Astrocyte (in vitro differentiated cells and primary cell): ENCODE measurements around the gene TRIO. TPM values are rescaled to one million over a fixed set of nuclear protein-coding genes. Genes with fewer than 3 reads are reported as not detected.

Source experiments
- DNase-seq: peaks from one replicate; pipeline ENCODE4 v3.0.0-alpha.2; 2010; ENCODE audit warnings: low read depth
- FAIRE-seq: peaks from 2 replicates; lab custom pipeline; 2011; peaks lifted over from hg19 to GRCh38; lab: Jason Lieb, UNC
- H2AFZ ChIP-seq: 2 replicates; pipeline ENCODE4 v1.6.0; 2012; ENCODE audit warnings: low read depth, low read length, inconsistent platforms
- H3K27ac ChIP-seq: 2 replicates; pipeline ENCODE4 v1.5.1; 2011; ENCODE audit warnings: low read depth, low read length, inconsistent platforms
- H3K27me3 ChIP-seq: 2 replicates; pipeline ENCODE4 v1.6.0; 2011; ENCODE audit warnings: low read length, inconsistent platforms; ENCODE audit not compliant: insufficient read depth
- H3K36me3 ChIP-seq: 2 replicates; pipeline ENCODE4 v1.5.1; 2011; ENCODE audit warnings: low read length, inconsistent platforms; ENCODE audit not compliant: insufficient read depth
- H3K4me1 ChIP-seq: 2 replicates; pipeline ENCODE4 v1.5.1; 2011; ENCODE audit warnings: low read length, inconsistent platforms; ENCODE audit not compliant: insufficient read depth
- H3K4me2 ChIP-seq: 2 replicates; pipeline ENCODE4 v1.6.0; 2012; ENCODE audit warnings: low read length, inconsistent platforms
- H3K4me3 ChIP-seq: 2 replicates; pipeline ENCODE4 v1.5.1; 2011; ENCODE audit warnings: low read depth, mild to moderate bottlenecking, low read length, inconsistent platforms; ENCODE audit not compliant: insufficient read depth
- H3K79me2 ChIP-seq: 2 replicates; pipeline ENCODE4 v1.6.0; 2012; ENCODE audit warnings: mild to moderate bottlenecking, low read length, inconsistent platforms; ENCODE audit not compliant: insufficient read depth
- H3K9ac ChIP-seq: 2 replicates; pipeline ENCODE4 v1.6.0; 2012; ENCODE audit warnings: mild to moderate bottlenecking, low read length, inconsistent platforms
- H3K9me3 ChIP-seq: 2 replicates; pipeline ENCODE4 v1.5.1; 2012; ENCODE audit warnings: low read depth, mild to moderate bottlenecking, low read length, inconsistent platforms; ENCODE audit not compliant: insufficient read depth
- H4K20me1 ChIP-seq: 2 replicates; pipeline ENCODE4 v1.6.0; 2012; ENCODE audit warnings: low read length, inconsistent platforms; ENCODE audit not compliant: insufficient read depth
- H3K27ac Mint-ChIP-seq: one replicate; pipeline ENCODE4 v1.8.0; 2021; ENCODE audit warnings: mild to moderate bottlenecking, mixed read lengths; ENCODE audit not compliant: unreplicated experiment
- H3K27me3 Mint-ChIP-seq: one replicate; pipeline ENCODE4 v1.8.0; 2021; ENCODE audit warnings: low read depth, mixed read lengths; ENCODE audit not compliant: unreplicated experiment
- H3K36me3 Mint-ChIP-seq: one replicate; pipeline ENCODE4 v1.8.0; 2021; ENCODE audit warnings: low read depth, mixed read lengths; ENCODE audit not compliant: unreplicated experiment
- H3K4me1 Mint-ChIP-seq: one replicate; pipeline ENCODE4 v1.8.0; 2021; ENCODE audit warnings: low read depth, mixed read lengths; ENCODE audit not compliant: unreplicated experiment
- H3K4me3 Mint-ChIP-seq: one replicate; pipeline ENCODE4 v1.8.0; 2021; ENCODE audit warnings: mild to moderate bottlenecking, moderate library complexity, mixed read lengths; ENCODE audit not compliant: unreplicated experiment
- H3K9me3 Mint-ChIP-seq: one replicate; pipeline ENCODE4 v1.8.0; 2021; ENCODE audit warnings: mild to moderate bottlenecking, mixed read lengths; ENCODE audit not compliant: unreplicated experiment
- EZH2 ChIP-seq: IDR thresholded peaks from 2 replicates; pipeline ENCODE4 v1.6.1; 2012; ENCODE audit warnings: mild to moderate bottlenecking, low read length, inconsistent platforms; ENCODE audit not compliant: insufficient read depth
- total RNA-seq: library from RNA; stranded (reverse); gene quantifications from 2 replicates; pipeline ENCODE4 v1.2.1, GENCODE V29; 2021
- TF ChIP-seq, protein P1 (sequence below): IDR thresholded peaks from 2 replicates; pipeline ENCODE4 v1.5.1; 2011; ENCODE audit warnings: low read depth, mild to moderate bottlenecking, inconsistent platforms, low read length, moderate library complexity; ENCODE audit not compliant: insufficient read depth

Gene TRIO
- total RNA-seq, 1 donor from 2014 or later = 347 TPM

DNA sequence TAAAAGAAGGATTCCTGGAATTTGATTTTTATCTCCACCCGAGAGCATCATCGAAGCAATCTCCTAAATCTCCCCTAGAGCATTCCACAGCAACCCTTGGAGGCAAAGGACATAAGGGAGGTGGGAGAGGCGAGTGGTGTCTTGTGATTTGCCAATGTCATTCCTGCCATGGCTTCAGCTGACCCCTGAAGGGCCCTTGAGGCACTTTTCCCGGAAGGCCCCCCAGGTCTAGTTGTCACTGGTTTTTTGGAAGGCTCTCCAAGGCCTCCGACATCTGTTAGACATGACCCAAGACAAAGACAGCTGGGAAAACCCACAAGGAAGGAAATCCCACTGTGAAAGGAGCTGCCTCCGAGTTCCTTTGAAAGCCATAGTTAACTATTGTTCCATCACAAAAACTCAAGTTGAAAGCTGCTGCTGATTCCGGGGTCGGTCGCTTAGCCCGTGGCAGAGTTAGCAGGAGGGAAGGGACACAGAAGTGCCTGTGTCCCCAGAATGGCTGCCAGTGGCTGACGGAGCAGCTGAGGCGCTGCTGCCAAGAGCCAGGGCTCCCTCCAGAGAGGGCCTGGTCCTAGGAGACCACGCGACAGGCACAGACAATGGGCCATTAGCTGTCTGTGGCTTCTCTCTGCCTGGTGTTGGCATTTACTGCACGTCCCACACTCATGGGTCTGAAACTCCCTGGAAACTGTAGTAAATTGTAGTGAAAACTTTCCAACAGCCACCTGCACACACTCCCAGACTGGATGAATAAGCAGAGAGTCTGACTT lies 24.4 kb upstream of the TRIO start:
- H2AFZ ChIP-seq = peak overlapping the region; percentile 64
- H3K27me3 ChIP-seq = no peaks in the 10 kb centered on the region
- H3K4me1 ChIP-seq = peaks cover 14% of the 10 kb centered on the region
- no peak overlapping the region for H3K9ac ChIP-seq
- H3K4me2 ChIP-seq = peak overlapping the region; percentile 26
- FAIRE-seq (no peak), DNase-seq (no peak)
- H3K36me3 Mint-ChIP-seq = no peaks in the 10 kb centered on the region
- no peaks in the 10 kb centered on the region for H3K79me2 ChIP-seq
- no peaks in the 10 kb centered on the region for H4K20me1 ChIP-seq
- H3K4me3 ChIP-seq = no peak overlapping the region
- no peak overlapping the region for H3K27ac ChIP-seq
- H3K27ac Mint-ChIP-seq = peak overlapping the region; percentile 36
- peaks cover 26% of the 10 kb centered on the region for H3K4me1 Mint-ChIP-seq
- H3K27me3 Mint-ChIP-seq = peaks cover 2% of the 10 kb centered on the region
- peak overlapping the region; percentile 47 for H3K4me3 Mint-ChIP-seq
- TF ChIP-seq, protein P1, sequence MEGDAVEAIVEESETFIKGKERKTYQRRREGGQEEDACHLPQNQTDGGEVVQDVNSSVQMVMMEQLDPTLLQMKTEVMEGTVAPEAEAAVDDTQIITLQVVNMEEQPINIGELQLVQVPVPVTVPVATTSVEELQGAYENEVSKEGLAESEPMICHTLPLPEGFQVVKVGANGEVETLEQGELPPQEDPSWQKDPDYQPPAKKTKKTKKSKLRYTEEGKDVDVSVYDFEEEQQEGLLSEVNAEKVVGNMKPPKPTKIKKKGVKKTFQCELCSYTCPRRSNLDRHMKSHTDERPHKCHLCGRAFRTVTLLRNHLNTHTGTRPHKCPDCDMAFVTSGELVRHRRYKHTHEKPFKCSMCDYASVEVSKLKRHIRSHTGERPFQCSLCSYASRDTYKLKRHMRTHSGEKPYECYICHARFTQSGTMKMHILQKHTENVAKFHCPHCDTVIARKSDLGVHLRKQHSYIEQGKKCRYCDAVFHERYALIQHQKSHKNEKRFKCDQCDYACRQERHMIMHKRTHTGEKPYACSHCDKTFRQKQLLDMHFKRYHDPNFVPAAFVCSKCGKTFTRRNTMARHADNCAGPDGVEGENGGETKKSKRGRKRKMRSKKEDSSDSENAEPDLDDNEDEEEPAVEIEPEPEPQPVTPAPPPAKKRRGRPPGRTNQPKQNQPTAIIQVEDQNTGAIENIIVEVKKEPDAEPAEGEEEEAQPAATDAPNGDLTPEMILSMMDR = no peak
- no peak for TF ChIP-seq EZH2
- H3K36me3 ChIP-seq = no peaks in the 10 kb centered on the region
- H3K9me3 ChIP-seq = no peaks in the 10 kb centered on the region
- peaks cover 4% of the 10 kb centered on the region for H3K9me3 Mint-ChIP-seq

- H3K4me1 ChIP-seq = peaks cover 8% of the 10 kb centered on the region
- H3K9me3 Mint-ChIP-seq = peaks cover 2% of the 10 kb centered on the region
- TF ChIP-seq, protein P1 = no peak
- no peak for TF ChIP-seq EZH2
- DNase-seq (no peak), FAIRE-seq (no peak)
- no peak overlapping the region for H3K4me2 ChIP-seq
- no peak overlapping the region for H3K4me3 ChIP-seq
- H3K4me1 Mint-ChIP-seq = peaks cover 18% of the 10 kb centered on the region
- H3K36me3 Mint-ChIP-seq = no peaks in the 10 kb centered on the region
- H3K9me3 ChIP-seq = no peaks in the 10 kb centered on the region
- H3K79me2 ChIP-seq = no peaks in the 10 kb centered on the region
- H3K27ac Mint-ChIP-seq = no peak overlapping the region
- H4K20me1 ChIP-seq = no peaks in the 10 kb centered on the region
- H3K27ac ChIP-seq = no peak overlapping the region
- H3K4me3 Mint-ChIP-seq = no peak overlapping the region
- no peaks in the 10 kb centered on the region for H3K27me3 ChIP-seq
- H3K27me3 Mint-ChIP-seq = peaks cover 2% of the 10 kb centered on the region
- no peak overlapping the region for H3K9ac ChIP-seq
- H2AFZ ChIP-seq = no peak overlapping the region
- no peaks in the 10 kb centered on the region for H3K36me3 ChIP-seq
These were observed 23.0 kb upstream of the TRIO start for GRCh38 chr5:14120176-14120575.

GRCh38 chr5:14121552-14121951 lies 21.6 kb upstream of the TRIO start:
- no peaks in the 10 kb centered on the region for H3K9me3 ChIP-seq
- no peaks in the 10 kb centered on the region for H3K27me3 ChIP-seq
- H3K36me3 ChIP-seq = no peaks in the 10 kb centered on the region
- no peaks in the 10 kb centered on the region for H3K79me2 ChIP-seq
- H4K20me1 ChIP-seq = no peaks in the 10 kb centered on the region
- Mint-ChIP-seq H3K27ac (no peak overlapping the region), H3K27me3 (peaks cover 4% of the 10 kb centered on the region), H3K4me1 (peaks cover 16% of the 10 kb centered on the region), H3K4me3 (no peak overlapping the region), H3K36me3 (no peaks in the 10 kb centered on the region), H3K9me3 (peaks cover 2% of the 10 kb centered on the region)
- DNase-seq (no peak), FAIRE-seq (no peak)
- H3K4me3 ChIP-seq = no peak overlapping the region
- peaks cover 8% of the 10 kb centered on the region for H3K4me1 ChIP-seq
- H2AFZ ChIP-seq = no peak overlapping the region
- H3K27ac ChIP-seq = no peak overlapping the region
- no peak overlapping the region for H3K4me2 ChIP-seq
- no peak overlapping the region for H3K9ac ChIP-seq
- TF ChIP-seq EZH2 = no peak
- TF ChIP-seq, protein P1 = no peak
